Activated T-cell treated with anti-CD3 and anti-CD28 coated beads, Interleukin-2, amount 50 U/mL, for 4 hours (primary cell): Measurements from ENCODE around the gene FNDC11. TPM values are rescaled to one million over a fixed set of nuclear protein-coding genes. Genes with fewer than 3 reads are reported as not detected.

Experiments
- ATAC-seq, 2 donors: fragments of 200-7000 bp; cut with Tn5 transposase; one replicate each; pipeline ENCODE4 v1.10.0; 2021
- DNase-seq: peaks from one replicate; pipeline ENCODE4 v3.0.0-alpha.2; 2020
- H3K27me3 Mint-ChIP-seq: one replicate; pipeline ENCODE4 v1.8.0; 2021; ENCODE audit warnings: low read depth, mixed read lengths
- H3K36me3 Mint-ChIP-seq: one replicate; pipeline ENCODE4 v1.8.0; 2022; ENCODE audit warnings: mixed read lengths; ENCODE audit not compliant: insufficient read depth
- H3K4me1 Mint-ChIP-seq: one replicate; pipeline ENCODE4 v1.8.0; 2021; ENCODE audit warnings: low read depth, mixed read lengths
- H3K4me3 Mint-ChIP-seq: one replicate; pipeline ENCODE4 v1.8.0; 2021; ENCODE audit warnings: mild to moderate bottlenecking, moderate library complexity, mixed read lengths
- H3K9me3 Mint-ChIP-seq: one replicate; pipeline ENCODE4 v1.8.0; 2021; ENCODE audit warnings: mixed read lengths
- total RNA-seq, 3 donors: library from RNA; stranded (reverse); gene quantifications; one replicate each; pipeline ENCODE4 v1.2.1, GENCODE V29; 2021

The FNDC11 gene
- total RNA-seq, 3 donors from 2014 or later = 0.13 to 0.19 (median 0.18) TPM

GRCh38 chr20:63561624-63562396 is 7.9 kb downstream of the FNDC11 start:
- Mint-ChIP-seq H3K36me3 (peaks cover 12% of the 10 kb centered on the region), H3K27me3 (no peaks in the 10 kb centered on the region), H3K4me1 (peaks cover 1% of the 10 kb centered on the region), H3K4me3 (no peak overlapping the region), H3K9me3 (no peaks in the 10 kb centered on the region)
- ATAC-seq (no peak), DNase-seq (no peak)

GRCh38 chr20:63562461-63563224 is 8.7 kb downstream of the FNDC11 start:
- no peak for ATAC-seq
- Mint-ChIP-seq H3K9me3 (no peaks in the 10 kb centered on the region), H3K36me3 (peaks cover 12% of the 10 kb centered on the region), H3K4me1 (peaks cover 7% of the 10 kb centered on the region), H3K4me3 (no peak overlapping the region), H3K27me3 (no peaks in the 10 kb centered on the region)
- no peak for DNase-seq

- DNase-seq = no peak
- Mint-ChIP-seq H3K4me1 (peaks cover 15% of the 10 kb centered on the region), H3K9me3 (no peaks in the 10 kb centered on the region)
Measured at GRCh38 chr20:63563225-63563935, 9.4 kb downstream of the FNDC11 start.

GRCh38 chr20:63564036-63564810 is 10.3 kb downstream of the FNDC11 start:
- ATAC-seq = no peak
- no peaks in the 10 kb centered on the region for H3K27me3 Mint-ChIP-seq
- no peaks in the 10 kb centered on the region for H3K9me3 Mint-ChIP-seq
- H3K4me3 Mint-ChIP-seq = no peak overlapping the region
- DNase-seq = no peak
- H3K4me1 Mint-ChIP-seq = peaks cover 19% of the 10 kb centered on the region
- H3K36me3 Mint-ChIP-seq = peaks cover 9% of the 10 kb centered on the region

More at GRCh38 chr20:63563225-63563935, 9.4 kb downstream of the FNDC11 start:
- no peak overlapping the region for H3K4me3 Mint-ChIP-seq
- H3K36me3 Mint-ChIP-seq = peaks cover 12% of the 10 kb centered on the region
- no peak for ATAC-seq
- H3K27me3 Mint-ChIP-seq = no peaks in the 10 kb centered on the region

- Mint-ChIP-seq H3K27me3 (no peaks in the 10 kb centered on the region), H3K36me3 (peaks cover 9% of the 10 kb centered on the region), H3K4me1 (peaks cover 21% of the 10 kb centered on the region), H3K9me3 (no peaks in the 10 kb centered on the region), H3K4me3 (no peak overlapping the region)
- no peak for ATAC-seq
- no peak for DNase-seq
Measured at GRCh38 chr20:63565021-63565698, 11.2 kb downstream of the FNDC11 start.

- Mint-ChIP-seq H3K4me3 (no peak overlapping the region), H3K4me1 (peaks cover 20% of the 10 kb centered on the region), H3K27me3 (no peaks in the 10 kb centered on the region), H3K36me3 (peaks cover 5% of the 10 kb centered on the region), H3K9me3 (no peaks in the 10 kb centered on the region)
- ATAC-seq = no peak
- no peak for DNase-seq
Measured at GRCh38 chr20:63565699-63566335, 11.9 kb downstream of the FNDC11 start.

GRCh38 chr20:63566395-63567135 is 12.6 kb downstream of the FNDC11 start:
- no peak for DNase-seq
- peaks cover 20% of the 10 kb centered on the region for H3K4me1 Mint-ChIP-seq
- no peak overlapping the region for H3K4me3 Mint-ChIP-seq
- H3K27me3 Mint-ChIP-seq = no peaks in the 10 kb centered on the region
- peaks cover 5% of the 10 kb centered on the region for H3K36me3 Mint-ChIP-seq
- ATAC-seq = no peak
- no peaks in the 10 kb centered on the region for H3K9me3 Mint-ChIP-seq

- no peak for ATAC-seq
- Mint-ChIP-seq H3K4me3 (no peak overlapping the region), H3K27me3 (no peaks in the 10 kb centered on the region), H3K4me1 (peaks cover 20% of the 10 kb centered on the region), H3K9me3 (no peaks in the 10 kb centered on the region), H3K36me3 (peaks cover 5% of the 10 kb centered on the region)
- no peak for DNase-seq
Measured at GRCh38 chr20:63567136-63567385, 13.1 kb downstream of the FNDC11 start.

GRCh38 chr20:63567386-63568169 is 13.6 kb downstream of the FNDC11 start:
- Mint-ChIP-seq H3K36me3 (peaks cover 5% of the 10 kb centered on the region), H3K4me3 (peak overlapping the region; percentile 60), H3K4me1 (peaks cover 20% of the 10 kb centered on the region), H3K9me3 (no peaks in the 10 kb centered on the region), H3K27me3 (no peaks in the 10 kb centered on the region)
- DNase-seq (peak; percentile 40), ATAC-seq (peak; percentile 88 to 89)

- Mint-ChIP-seq H3K4me1 (peaks cover 20% of the 10 kb centered on the region), H3K27me3 (no peaks in the 10 kb centered on the region), H3K4me3 (peak overlapping the region; percentile 60), H3K9me3 (no peaks in the 10 kb centered on the region), H3K36me3 (peaks cover 5% of the 10 kb centered on the region)
- DNase-seq (no peak), ATAC-seq (peak; percentile 13 to 25)
Measured at GRCh38 chr20:63568170-63568981, 14.4 kb downstream of the FNDC11 start.

- H3K9me3 Mint-ChIP-seq = no peaks in the 10 kb centered on the region
- ATAC-seq (no peak), DNase-seq (no peak)
- H3K4me1 Mint-ChIP-seq = peaks cover 22% of the 10 kb centered on the region
- peak overlapping the region; percentile 11 for H3K4me3 Mint-ChIP-seq
- H3K27me3 Mint-ChIP-seq = no peaks in the 10 kb centered on the region
- H3K36me3 Mint-ChIP-seq = peaks cover 5% of the 10 kb centered on the region
Measured at GRCh38 chr20:63568986-63569949, 15.3 kb downstream of the FNDC11 start.
